Stimulated activated CD8-positive, alpha-beta memory T cell treated with anti-CD3 and anti-CD28 coated beads, Interleukin-12 subunit alpha, Interleukin-12 subunit beta, amount 100 ng/mL, for 24 hours (primary cell): Measurements from ENCODE around the gene MYO1C.
"Not testable (repeated sequence)": the region's sequence is repeated elsewhere in the genome, so short reads cannot be mapped to it uniquely, and the experiment has no call there.

Source experiments
- DNase-seq: peaks from one replicate; pipeline ENCODE4 v3.0.0-alpha.2; 2020; ENCODE audit errors: extremely low read depth

Gene MYO1C

DNA sequence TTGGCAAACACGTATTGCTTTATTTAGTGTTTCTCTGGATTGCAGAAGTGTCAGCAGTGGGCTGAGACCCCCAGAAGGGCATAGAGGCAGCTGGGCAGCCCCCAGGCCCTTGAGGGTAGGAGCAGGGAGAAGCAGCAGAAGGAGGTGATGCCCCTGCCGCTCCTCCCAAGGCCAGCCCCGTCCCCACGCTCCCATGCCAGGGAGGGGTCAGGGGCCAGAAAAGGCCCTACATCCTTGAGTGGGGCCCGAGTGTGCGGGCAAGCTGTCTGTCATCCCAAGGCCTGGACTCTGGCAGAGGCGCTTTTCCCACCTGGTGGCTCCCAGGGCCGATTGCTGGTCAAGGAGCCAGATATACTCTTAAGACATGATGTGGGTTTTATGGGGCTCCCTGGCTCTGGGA lies 28.3 kb downstream of the MYO1C start:
- DNase-seq: no peak

DNA sequence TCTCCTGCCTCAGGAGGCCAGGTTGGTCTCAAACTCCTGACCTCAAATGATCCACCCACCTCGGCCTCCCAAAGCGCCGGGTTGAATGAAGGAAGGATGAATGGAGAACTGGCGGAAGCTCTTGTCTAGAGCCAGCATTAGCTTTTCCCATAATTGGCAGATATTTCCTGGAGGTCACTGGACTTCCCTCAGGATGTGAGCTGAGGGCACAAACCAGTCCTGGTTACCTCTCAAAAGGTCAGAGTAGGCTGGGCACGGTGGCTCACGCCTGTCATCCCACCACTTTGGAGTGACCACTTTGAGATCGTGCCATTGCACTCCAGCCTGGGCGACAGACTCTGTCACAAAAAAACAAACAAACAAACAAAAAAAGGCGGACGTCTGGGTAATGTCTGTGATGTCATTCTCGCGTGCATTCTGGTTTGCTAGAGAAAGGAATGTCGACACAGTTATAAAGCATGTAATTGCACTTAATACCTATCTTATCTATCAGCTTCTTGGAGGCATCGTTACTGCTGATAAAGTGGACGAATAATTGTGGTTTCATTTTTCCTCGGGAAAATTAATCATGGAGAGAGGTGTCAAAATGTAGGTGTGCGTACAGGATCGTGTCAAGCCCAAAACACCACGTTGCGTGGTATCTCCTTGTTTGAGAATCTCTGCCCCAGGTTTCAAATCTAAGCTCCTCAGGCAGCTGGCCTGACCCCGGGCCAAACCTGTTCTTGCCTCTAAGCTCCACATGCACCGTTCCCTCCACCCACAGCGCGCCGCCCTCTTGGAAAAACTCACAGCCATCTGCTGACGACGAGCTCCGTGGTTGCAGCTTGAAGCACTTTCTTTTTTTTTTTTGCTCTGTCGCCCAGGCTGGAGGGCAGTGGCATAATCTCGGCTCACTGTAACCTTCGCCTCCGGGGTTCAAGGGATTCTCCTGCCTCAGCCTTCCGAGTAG lies 30.0 kb downstream of the MYO1C start:
- DNase-seq: no peak

DNA sequence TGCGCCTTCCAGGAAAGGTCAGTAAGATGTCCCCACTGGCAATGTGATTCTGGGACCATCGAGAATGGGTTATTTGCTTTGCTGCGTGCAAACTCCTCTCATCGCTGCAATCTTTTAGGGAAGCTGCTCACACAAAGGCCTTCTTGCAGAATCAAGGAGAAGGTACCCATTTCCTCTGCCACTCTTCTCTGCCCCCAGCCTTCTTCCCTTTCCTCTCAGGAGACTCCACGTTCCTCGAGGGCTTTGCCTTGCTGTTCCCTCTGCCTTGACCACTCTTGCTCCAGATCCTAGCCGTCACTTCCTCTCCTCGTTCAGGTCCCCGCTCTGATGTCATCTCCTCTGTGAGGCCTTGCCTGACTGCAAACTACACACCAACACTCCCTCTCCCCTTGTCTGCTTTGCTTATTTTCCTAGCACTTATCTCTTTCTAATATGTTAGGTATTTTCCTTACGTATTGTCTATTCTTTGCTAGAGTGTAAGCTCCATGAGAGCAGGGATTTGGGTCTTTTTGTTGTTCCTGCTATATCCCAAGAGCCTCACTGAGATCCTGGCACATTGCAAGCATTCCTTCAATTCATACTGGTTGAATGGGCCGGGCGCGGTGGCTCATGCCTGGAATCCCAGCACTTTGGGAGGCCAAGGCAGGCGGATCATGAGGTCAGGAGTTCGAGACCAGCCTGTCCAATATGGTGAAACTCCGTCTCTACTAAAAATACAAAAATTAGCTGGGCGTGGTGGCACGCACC lies 31.1 kb downstream of the MYO1C start:
- no peak for DNase-seq

DNA sequence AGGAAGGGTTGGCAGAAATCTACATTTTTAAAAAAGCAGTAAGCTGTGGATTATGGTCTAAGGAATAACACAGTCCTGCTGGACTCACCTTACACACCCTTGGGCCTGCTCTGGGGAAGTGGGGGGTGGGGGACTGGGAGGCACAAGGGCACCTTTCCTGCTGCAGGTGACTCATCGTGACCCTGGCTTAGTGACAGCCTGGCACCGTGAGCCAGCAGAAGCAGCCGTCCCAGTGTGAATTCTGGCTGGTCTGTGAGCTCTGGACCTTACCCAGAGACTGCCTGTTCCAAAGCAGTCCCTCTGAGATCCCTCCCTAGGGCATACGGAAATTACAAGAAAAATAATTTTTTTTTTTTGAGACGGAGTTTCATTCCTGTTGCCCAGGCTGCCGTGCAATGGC lies 32.3 kb downstream of the MYO1C start:
- no peak for DNase-seq

DNA sequence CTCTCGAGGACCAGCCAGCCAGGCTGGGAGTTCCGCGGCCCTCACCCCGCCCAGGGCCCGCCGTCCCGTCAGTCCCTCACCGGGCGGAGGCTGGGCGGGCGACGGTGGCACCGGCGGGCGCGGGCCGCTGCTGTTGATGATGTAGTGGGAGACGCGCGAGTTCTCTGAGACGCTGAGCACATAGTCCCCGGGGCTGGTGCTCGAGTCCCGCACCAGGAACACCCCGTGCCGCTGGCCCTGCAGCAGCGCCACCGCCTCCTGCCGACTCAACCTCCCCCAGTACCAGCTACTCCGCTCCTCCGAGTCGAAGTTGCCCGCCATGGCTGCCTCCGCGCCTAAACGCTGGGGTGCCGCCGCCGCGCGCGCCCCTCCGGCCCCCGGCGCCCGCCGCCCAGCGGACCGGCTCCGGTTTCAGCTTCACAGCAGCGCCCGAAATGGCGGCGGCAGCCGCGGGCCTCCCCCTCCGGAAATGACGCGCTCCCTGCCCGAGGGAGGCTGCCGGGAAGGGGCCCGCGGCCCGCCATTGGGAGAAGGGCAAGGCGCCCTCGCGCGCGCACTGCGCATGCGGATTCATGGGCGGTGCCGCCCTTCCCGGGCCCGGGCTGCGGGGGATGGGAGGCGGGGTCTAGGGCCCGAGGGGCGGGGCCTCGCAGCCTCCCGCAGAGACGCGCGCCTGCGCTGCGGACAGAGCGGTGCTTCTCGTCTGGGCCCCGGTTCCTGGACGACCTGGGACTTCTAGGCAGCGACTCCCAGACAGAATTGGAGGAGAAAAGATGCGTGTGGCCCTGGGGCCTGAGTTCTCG lies 36.5 kb downstream of the MYO1C start, which contains the start of gene CRK:
Gene CRK (minus strand): TSS at position 436 of the 803 bp plus-strand sequence. CDS start 115 bp downstream, at position 321.
- DNase-seq: peak; percentile 94

DNA sequence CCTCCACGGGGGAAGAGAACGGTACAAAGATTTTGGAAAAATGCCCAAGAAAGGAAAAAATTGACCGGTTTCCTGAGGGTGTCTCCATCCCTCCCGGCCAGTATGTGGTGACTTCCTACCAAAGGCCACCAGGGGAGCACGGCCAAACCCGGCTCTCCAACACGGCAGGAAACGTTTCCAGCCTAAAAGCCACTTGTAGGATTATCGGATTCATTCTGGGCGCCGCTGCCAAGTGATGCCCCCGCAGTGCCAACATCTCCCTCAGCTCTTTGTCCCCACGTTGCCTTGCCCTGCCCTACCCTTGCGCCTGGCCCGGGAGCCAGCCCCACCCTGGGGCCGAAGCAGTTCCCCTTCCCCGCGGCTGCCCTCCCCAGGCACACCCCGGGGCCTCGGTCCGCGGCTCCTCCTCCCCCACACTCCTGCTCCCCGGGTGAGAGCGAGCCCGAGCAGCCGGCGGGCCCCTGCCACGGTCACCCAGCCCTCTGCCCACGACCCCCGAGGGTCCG lies 37.1 kb downstream of the MYO1C start:
- DNase-seq: no peak

DNA sequence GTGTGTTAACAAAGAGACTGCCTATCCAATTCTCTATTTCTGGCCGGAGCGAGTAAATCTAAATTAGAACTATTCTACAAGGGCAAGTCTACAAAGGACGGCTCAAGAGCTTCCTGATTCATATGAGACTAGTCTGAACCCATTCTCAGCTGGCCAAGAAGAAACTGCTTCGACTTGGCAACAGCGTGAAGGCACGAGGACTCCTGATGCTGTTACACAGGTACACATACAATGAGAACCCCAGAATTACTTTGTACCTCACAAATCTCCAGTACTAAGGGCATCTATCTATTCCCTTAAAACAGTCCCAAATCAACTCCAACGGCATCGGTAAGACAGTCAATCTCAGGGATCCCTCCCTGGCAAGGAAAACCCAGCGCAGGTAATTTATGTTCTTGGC lies 37.9 kb downstream of the MYO1C start:
- DNase-seq: no peak

DNA sequence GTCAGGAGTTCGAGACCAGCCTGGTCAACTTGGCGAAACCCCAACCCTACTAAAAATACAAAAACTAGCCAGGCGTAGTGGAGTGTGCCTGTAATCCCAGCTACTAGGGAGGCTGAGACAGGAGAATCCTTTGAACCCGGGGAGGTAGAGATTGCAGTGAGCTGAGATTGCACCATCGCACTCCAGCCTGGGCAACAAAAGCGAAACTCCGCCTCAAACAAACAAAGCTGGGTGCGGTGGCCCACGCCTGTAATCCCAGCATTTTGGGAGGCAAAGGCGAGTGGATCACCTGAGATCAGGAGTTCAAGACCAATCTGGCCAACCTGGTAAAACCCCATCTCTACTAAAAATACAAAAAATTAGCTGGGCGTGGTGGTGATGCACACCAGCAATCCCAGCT lies 38.8 kb downstream of the MYO1C start:
- not testable (repeated sequence) for DNase-seq

DNA sequence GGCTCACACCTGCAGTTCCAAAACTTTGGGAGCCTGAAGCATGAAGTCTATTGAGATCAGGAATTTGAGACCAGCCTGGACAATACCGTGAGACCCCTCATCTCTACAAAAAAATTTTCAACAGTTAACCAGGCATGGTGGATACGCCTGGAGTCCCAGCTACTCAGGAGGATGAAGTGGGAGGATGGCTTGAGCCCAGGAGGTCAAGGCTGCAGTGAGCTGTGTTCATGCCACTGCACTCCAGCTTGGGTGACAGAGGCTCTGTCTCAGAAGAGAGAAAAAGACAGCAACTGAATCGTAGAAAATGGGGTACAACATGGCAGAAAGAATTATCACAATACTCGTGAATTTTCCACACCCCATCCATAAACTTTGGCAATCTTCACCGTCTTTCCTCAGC lies 39.6 kb downstream of the MYO1C start:
- no peak for DNase-seq

DNA sequence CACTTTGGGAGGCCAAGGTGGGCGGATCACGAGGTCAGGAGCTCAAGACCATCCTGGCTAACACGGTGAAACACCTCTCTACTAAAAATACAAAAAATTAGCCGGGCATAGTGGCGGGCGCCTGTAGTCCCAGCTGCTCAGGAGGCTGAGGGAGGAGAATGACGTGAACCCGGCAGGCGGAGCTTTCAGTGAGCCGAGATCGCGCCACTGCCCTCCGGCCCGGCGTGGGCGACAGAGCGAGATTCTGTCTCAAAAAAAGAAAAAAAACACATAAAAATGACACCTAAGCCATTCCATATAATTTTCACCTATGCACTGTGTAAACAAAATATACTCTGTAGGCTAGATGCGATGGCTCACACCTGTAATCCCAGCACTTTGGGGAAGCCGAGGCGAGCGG lies 42.2 kb downstream of the MYO1C start:
- not testable (repeated sequence) for DNase-seq

DNA sequence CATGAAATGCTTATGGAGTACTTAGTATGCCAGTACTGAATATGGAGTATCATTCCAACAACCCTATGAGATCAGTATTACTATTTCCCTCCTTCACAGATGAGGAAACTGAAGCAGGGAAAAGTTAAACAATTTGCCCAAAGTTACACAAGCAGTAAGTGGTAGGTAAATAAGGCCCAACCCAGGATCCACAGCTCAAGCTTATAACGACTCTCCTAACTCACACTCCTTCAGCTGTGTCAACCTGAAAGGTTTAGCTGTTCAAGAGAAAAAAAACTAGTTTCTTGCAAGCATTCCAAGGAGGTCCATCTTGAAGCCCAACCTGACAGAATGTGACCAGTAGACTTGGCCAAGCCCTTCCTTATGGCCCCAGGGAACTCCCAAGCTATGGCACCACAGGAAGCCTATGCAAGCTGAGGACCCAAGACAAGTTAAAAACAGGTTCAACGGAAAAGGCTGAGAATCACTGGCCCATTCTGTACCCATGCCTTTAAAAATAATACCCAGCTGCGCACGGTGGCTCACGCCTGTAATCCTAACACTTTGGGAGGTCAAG lies 43.0 kb downstream of the MYO1C start:
- no peak for DNase-seq

DNA sequence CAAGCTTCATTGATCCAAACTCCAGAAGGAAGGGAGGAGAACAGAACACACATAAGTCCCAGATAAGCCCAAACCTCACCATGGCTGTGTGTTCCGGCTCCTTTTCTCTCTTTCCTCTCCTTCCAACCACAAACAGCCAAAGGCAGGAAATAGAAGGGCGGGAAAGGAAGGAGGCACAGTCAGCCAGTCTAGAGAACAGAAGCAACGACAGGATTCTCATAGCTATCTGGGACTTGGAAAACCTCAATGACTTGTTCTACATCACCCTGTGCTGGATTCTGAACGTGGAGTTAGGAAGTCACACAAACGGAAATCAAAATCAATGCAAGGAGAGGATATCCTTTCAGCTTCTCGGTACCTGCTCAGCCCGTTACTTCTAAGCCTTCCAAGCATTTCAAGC lies 45.4 kb downstream of the MYO1C start:
- DNase-seq: no peak

DNA sequence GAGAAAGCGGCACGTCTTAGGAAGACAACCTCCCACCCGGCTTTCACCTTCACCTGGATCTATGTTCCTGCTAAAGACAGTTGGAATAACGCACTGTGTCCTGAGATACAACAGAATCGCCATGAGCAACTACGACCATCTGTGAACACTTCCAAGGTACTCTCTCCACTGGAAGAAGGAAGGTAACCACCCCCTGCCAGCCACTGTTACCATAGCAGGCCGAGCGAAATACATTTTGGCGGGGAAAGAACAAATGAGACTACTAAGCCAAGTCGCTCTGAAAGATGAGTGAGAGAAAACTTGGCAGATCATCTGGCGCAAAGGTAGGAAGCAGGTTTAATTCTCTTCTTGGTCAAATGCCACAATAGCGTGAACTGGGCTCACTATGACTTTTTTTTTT lies 46.3 kb downstream of the MYO1C start:
- DNase-seq: no peak

DNA sequence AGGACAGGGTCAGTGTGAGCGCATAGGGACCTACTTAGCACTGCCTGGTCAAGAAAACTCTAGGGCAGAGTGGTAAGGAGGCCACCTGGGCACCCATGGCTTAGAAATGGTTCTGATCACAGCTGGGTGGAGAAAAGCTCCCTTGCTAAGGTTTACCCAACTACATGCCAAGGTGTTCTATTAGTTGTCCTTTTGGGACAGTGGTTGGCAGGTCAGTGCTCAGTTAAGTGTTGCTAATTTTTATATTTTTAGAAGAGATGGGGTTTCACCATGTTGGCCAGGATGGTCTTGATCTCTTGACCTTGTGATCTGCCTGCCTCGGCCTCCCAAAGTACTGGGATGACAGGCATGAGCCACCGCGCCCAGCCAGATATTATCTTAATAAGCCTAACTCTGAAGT lies 46.8 kb downstream of the MYO1C start:
- DNase-seq: not testable (repeated sequence)

DNA sequence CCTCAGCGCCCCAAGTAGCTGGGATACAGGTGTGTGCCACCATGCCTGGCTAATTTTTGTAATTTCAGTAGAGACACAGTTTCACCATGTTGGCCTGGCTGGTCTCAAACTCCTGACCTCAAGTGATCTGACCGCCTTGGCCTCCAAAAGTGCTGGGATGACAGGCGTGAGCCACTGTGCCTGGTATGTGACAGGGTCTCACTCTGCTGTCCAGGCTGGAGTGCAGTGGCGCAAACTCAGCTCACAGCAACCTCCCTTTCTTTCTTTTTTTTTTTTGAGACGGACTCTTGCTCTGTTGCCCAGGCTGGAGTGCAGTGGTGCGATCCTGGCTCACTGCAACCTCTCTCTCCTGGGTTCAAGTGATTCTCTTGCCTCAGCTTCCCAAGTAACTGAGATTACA lies 49.8 kb downstream of the MYO1C start:
- DNase-seq: not testable (repeated sequence)

DNA sequence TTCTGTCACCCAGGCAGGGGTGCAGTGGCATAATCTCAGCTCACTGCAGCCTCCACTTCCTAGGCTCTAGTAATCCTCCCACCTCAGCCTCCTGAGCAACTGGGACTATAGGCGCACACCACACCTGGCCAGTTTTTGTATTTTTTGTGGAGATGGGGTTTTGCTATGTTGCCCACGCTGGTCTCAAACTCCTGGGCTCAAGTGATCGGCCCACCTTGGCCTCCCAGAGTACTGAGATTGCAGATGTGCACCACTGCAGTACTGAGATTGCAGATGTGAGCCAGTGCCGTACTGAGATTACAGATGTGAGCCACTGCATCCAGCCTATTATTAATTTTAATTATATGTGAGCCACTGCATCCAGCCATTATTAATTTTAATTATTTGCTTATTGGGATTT lies 50.3 kb downstream of the MYO1C start:
- no peak for DNase-seq

DNA sequence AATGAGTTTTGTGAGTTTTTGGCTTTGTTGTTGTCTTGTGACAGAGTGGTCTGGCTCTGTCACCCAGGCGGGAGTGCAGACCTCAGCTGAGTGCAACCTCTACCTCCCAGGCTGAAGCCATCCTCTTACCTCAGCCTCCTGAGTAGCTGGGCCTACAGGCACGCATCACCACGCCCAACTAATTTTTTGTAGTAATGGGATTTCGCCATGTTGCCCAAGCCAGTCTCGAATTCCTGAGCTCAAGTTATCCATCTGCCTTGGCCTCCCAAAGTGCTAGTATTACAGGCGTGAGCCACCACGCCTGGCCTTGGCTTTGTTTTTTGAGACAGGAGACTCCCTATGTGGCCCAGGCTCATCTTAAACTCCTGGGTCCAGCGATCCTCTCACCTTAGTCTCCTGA lies 51.6 kb downstream of the MYO1C start:
- DNase-seq: no peak

DNA sequence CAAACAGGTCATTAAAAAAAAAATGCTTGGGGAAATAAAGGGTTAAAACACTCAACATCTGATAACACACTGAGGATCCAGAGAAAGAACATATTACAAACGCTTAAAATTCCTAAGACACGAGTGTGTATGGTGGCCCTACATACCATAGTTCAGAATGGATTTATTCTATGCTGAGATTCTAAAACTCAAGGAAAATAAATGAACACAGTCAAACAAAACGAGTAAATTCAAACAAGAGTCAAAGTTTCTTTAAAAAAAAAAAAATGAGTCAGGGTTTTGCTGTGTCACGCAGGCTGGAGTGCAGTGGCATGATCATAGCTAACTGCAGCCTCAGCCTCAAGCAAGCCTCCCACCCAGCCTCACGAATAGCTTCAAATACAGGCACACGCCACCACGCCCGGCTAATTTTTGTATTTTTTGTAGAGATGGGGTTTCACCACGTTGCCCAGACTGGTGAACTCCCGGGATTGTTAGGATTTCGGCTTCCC lies 53.8 kb downstream of the MYO1C start:
- DNase-seq: no peak

DNA sequence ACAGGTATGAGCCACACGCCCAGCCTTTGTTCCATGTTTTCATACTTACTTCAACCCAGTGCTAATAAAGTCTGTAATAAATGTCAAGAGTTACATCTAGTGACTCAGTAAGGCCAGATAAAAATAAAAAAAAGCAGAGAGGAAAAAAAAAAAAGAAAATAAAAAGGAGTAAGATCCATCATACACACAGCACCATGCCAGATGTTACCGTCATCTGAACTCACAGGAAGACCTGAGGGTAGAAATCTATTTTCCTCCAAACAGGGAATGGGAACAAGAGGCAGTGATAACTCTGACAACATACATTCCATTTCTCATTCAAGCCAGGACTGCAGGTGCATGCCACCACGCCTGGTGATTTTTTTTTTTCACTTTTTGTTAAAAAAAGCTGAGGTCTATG lies 57.2 kb downstream of the MYO1C start:
- DNase-seq: no peak

DNA sequence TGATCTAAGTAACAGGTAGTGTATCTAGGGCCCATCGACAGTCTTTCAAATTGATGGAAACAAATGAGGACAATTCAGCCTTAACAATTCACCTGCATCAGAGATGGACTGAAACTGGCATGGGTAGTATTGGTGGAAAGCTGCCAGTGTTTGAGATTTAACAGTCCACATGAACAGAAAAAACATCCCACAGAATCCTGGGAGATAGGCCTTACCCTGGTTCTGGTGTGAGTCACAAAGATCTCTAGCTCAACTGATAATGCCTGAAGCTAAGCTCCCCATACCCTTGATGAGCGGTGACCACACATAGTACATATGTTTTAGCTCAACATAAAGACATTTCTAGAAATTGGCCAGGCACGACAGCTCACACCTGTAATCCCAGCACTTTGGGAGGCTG lies 58.3 kb downstream of the MYO1C start:
- no peak for DNase-seq

DNA sequence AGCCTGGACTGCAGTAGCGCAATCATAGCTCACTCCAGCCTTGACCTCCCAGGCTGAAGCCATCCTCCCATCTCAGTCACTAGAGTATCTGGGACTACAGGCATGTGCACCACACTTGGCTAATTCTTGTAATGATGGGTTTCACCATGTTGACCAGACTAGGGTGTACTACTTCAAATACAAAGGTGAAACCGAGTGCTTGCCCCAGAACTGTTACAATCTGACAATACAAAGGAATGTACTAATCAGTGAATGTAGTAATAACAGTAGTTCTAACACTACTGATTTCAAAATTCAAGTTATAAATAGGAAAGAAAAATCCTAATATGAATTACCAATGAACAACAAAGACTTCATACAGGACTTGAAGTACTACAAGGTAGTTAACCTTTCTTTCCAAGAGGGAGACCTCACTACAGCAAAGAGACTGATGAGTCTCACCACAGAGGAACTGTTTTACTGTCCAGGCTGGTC lies 60.8 kb downstream of the MYO1C start:
- DNase-seq: no peak
